Colonic mucosa (tissue), 4 donors: ENCODE data around the gene RAB33B. TPM values are rescaled to one million over a fixed set of nuclear protein-coding genes. Genes with fewer than 3 reads are reported as not detected.

ENCODE experiments used
- DNase-seq: peaks from one replicate; pipeline ENCODE4 v3.0.0-alpha.2; 2020
- H3K27ac ChIP-seq: fragments of 200-600 bp; one replicate; pipeline ENCODE4 v1.8.0; 2021
- H3K27me3 ChIP-seq: fragments of 200-600 bp; one replicate; pipeline ENCODE4 v1.8.0; 2021
- H3K36me3 ChIP-seq: fragments of 200-600 bp; one replicate; pipeline ENCODE4 v1.8.0; 2021
- H3K4me1 ChIP-seq: fragments of 200-600 bp; one replicate; pipeline ENCODE4 v1.8.0; 2021; ENCODE audit warnings: mild to moderate bottlenecking
- H3K4me3 ChIP-seq: fragments of 200-600 bp; one replicate; pipeline ENCODE4 v1.8.0; 2021
- H3K9ac ChIP-seq, 2 donors: one replicate each; pipeline ENCODE4 v1.7.0; 2013; ENCODE audit warnings: control low read depth in 2 of 2, low read depth in 2 of 2, low read length in 2 of 2
- H3K9me3 ChIP-seq: fragments of 200-600 bp; one replicate; pipeline ENCODE4 v1.8.0; 2021
- intact Hi-C: fragments of 100-400 bp; cut with DNase I; formaldehyde crosslinking; loops from one replicate; pipeline ENCODE4 v1.14.1; 2022
- total RNA-seq, 2 donors: library from RNA; stranded (reverse); fragmentation: NEBNext Ultra II Directional in 1 of 2; extraction: Animal tissue kit (Norgen Biotek cat#: 25700) in 1 of 2; gene quantifications; one replicate each; pipeline ENCODE4 v1.2.1, GENCODE V29; 2021
- TF ChIP-seq, protein P1 (sequence below): fragments of 200-600 bp; IDR thresholded peaks from one replicate; pipeline ENCODE4 v1.8.0; 2022; ENCODE audit warnings: antibody characterized with exemption, mild to moderate bottlenecking
- donor health status: healthy.
- donor health status: DM: no; HTN: no; CAD: no.
- donor health status: DM: no; HTN: no; CAD: no.

Gene RAB33B
- total RNA-seq, 2 donors from 2014 or later, result 5.0 to 7.1 TPM

DNA sequence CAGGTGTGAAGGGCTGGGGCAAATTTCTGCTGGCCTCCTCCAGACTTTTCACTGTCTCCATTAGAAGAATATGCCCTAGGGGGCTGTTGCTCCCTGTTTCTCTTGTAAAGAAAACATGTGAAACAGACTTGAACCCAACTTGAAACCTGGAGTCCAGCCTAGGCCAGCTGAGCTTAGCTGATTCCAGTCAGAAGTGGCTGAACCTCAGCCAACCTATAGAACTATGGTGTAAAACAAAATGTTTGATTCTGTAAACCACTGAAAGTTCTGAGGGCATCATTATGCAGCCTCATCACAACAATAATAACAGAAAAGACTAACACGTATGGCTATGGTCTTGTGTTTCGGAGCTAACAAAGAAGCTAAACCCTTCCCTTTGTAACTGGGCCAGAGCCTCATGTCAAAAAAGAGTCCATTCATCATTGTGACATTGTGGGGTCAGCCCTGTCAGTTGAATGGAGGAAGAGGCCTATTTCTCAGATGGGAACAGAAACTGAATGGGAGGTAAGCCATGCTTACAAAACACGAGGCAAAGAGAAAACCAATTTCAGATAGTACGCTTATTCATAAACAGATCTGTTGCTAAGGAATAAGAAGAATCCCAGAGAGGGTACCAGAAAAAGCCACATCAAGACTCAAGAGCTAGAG lies 68.0 kb downstream of the RAB33B start:
- TF ChIP-seq, protein P1, sequence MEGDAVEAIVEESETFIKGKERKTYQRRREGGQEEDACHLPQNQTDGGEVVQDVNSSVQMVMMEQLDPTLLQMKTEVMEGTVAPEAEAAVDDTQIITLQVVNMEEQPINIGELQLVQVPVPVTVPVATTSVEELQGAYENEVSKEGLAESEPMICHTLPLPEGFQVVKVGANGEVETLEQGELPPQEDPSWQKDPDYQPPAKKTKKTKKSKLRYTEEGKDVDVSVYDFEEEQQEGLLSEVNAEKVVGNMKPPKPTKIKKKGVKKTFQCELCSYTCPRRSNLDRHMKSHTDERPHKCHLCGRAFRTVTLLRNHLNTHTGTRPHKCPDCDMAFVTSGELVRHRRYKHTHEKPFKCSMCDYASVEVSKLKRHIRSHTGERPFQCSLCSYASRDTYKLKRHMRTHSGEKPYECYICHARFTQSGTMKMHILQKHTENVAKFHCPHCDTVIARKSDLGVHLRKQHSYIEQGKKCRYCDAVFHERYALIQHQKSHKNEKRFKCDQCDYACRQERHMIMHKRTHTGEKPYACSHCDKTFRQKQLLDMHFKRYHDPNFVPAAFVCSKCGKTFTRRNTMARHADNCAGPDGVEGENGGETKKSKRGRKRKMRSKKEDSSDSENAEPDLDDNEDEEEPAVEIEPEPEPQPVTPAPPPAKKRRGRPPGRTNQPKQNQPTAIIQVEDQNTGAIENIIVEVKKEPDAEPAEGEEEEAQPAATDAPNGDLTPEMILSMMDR, result no peak
- H3K27me3 ChIP-seq, result no peaks in the 10 kb centered on the region
- no peaks in the 10 kb centered on the region for H3K9me3 ChIP-seq
- H3K9ac ChIP-seq, result no peak overlapping the region
- H3K4me1 ChIP-seq, result no peaks in the 10 kb centered on the region
- H3K27ac ChIP-seq, result no peak overlapping the region
- no peak overlapping the region for H3K4me3 ChIP-seq
- DNase-seq, result no peak
- no peaks in the 10 kb centered on the region for H3K36me3 ChIP-seq
- intact Hi-C loops, result loop anchor here (10.0 kb wide), 1 partner anchor 107 kb away; no protein-coding TSS in a partner anchor

DNA sequence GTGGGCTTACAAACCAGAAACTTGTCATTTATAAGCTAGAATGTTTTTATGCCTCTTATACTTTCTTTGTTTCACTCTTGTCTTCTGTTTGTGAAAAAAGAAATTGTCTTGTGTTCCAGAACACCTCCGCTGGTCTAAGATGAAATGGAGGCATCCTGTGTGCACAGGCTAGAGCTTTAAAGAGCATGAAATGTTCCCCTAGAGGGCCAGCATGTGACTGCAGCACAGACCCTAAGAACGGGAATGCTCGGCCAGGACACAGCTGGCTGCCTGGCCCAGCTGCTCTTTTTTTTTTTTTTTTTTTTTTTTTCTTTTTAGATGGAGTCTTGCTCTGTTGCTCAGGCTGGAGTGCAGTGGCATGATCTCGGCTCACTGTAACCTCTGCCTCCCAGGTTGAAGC lies 68.5 kb downstream of the RAB33B start:
- no peaks in the 10 kb centered on the region for H3K27me3 ChIP-seq
- no peaks in the 10 kb centered on the region for H3K36me3 ChIP-seq
- no peak overlapping the region for H3K9ac ChIP-seq
- H3K27ac ChIP-seq, result no peak overlapping the region
- no peak overlapping the region for H3K4me3 ChIP-seq
- no peaks in the 10 kb centered on the region for H3K9me3 ChIP-seq
- TF ChIP-seq, protein P1, result no peak
- H3K4me1 ChIP-seq, result no peaks in the 10 kb centered on the region
- intact Hi-C loops, result loop anchor here (10.0 kb wide), 1 partner anchor 108 kb away; no protein-coding TSS in a partner anchor
- no peak for DNase-seq

DNA sequence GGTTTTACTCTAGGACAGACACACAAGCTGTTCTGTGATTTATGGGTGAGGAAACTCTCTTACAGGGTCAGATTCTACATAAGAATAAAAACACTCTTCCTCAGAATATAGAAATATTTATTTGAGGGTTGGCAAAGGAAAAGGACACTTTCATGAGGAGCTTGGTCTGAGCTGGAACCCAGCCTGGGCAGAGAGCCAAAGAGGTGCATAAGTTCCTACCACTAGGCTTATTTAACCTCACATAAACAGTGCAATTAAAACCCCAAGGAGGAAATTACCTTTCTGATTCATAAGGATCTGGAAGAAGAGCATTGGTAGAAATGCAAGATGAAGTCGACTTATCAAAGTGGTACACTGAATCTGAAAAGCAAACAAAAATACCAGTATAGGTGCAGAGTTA lies 69.2 kb downstream of the RAB33B start:
- Histone ChIP-seq H3K9ac (no peak overlapping the region), H3K27ac (no peak overlapping the region), H3K4me3 (no peak overlapping the region), H3K27me3 (no peaks in the 10 kb centered on the region), H3K4me1 (no peaks in the 10 kb centered on the region), H3K9me3 (no peaks in the 10 kb centered on the region), H3K36me3 (no peaks in the 10 kb centered on the region)
- TF ChIP-seq, protein P1, result no peak
- intact Hi-C loops, result loop anchor here (10.0 kb wide), 1 partner anchor 108 kb away; no protein-coding TSS in a partner anchor
- peak; percentile 45 for DNase-seq

DNA sequence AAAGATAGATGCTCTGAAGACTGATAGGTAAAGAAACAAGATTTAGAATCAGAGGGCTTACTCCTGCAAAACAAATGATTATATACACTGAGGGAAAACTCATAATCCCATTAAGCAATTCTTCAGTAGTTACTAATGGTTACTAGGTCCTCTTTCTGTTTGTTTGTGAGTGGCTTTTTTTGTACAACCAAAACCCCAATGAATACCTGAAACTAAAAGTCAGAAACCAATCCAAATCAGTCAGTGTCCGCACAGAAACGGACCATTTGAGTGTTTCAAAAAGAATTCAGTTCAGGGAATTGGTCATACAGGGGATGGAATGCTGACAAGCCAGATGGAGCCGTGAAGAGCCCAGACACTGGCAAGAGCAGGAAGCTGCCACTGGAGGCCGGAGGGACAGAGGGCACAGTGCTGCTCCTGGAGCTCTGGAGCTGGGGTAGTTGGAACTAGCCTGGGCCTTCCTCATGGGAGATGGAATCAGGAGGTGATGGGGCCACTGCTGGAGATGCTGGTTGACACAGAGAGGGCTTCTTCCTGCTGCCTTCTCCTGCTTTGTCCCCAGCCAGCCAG lies 70.2 kb downstream of the RAB33B start:
- no peak for DNase-seq
- Histone ChIP-seq H3K36me3 (no peaks in the 10 kb centered on the region), H3K27me3 (no peaks in the 10 kb centered on the region), H3K9ac (peak overlapping the region in 1 of 2 donors; percentile 13), H3K9me3 (no peaks in the 10 kb centered on the region), H3K4me3 (no peak overlapping the region), H3K27ac (no peak overlapping the region), H3K4me1 (no peaks in the 10 kb centered on the region)
- TF ChIP-seq, protein P1, result no peak
- intact Hi-C loops, result loop anchor here (10.0 kb wide), 1 partner anchor 109 kb away; no protein-coding TSS in a partner anchor

DNA sequence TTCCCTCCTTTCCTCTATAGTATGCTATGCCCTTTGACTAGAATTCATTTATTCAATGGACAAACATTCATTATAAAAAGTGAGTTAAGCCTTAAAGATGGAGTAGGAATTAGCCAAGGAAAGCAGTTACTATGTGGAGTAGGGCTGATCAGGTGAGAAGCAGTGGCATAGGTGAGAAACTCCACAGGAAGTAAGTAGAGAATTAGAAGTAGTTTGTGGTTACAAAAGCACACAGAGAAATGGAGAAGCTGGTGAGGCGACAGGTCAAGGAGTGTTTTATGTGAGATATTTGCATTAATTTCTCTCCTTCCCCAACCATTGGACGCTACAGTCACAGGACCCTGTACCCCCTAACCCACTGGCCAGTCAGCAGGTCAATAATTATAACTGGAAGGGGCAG lies 71.5 kb downstream of the RAB33B start:
- H3K27ac ChIP-seq, result no peak overlapping the region
- TF ChIP-seq, protein P1, result no peak
- H3K9ac ChIP-seq, result no peak overlapping the region
- no peaks in the 10 kb centered on the region for H3K4me1 ChIP-seq
- H3K9me3 ChIP-seq, result no peaks in the 10 kb centered on the region
- no peak overlapping the region for H3K4me3 ChIP-seq
- no peak for DNase-seq
- H3K36me3 ChIP-seq, result no peaks in the 10 kb centered on the region
- intact Hi-C loops, result loop anchor here (10.0 kb wide), 1 partner anchor 111 kb away; no protein-coding TSS in a partner anchor
- no peaks in the 10 kb centered on the region for H3K27me3 ChIP-seq

Other genes with a start within 250 kb of the RAB33B start
- under 1 TPM in 1 of 2 donors, not detected in 1; 0.32 TPM for gene MGARP, start 173.9 kb upstream of the RAB33B start, total RNA-seq
- gene NAA15, start 152.6 kb upstream of the RAB33B start, total RNA-seq, result 10 to 100 TPM; 32.4 to 55.5 TPM
- gene NDUFC1, start 151.6 kb upstream of the RAB33B start, total RNA-seq, result 10 to 100 TPM; 82.1 to 89.9 TPM
- gene SETD7, start 102.1 kb downstream of the RAB33B start, total RNA-seq, result 10 to 100 TPM; 25.5 to 29.5 TPM
- 100 to 1,000 TPM; 105 to 157 TPM for gene MGST2, start 211.7 kb downstream of the RAB33B start, total RNA-seq